B cell (primary cell): ENCODE data around the gene LIMD2. TPM values are rescaled to one million over a fixed set of nuclear protein-coding genes. Genes with fewer than 3 reads are reported as not detected.

ENCODE experiments used
- ATAC-seq: fragments of 200-7000 bp; cut with Tn5 transposase; one replicate; pipeline ENCODE4 v1.10.0; 2021; ENCODE audit warnings: low read depth, mild to moderate bottlenecking, moderate number of reproducible peaks, moderate library complexity
- CTCF ChIA-PET: fragments of 350-600 bp; sonication (Branson Sonifier 250); formaldehyde crosslinking; loops from one replicate; lab custom pipeline; 2021; ENCODE audit warnings: antibody characterized with exemption, inconsistent platforms; lab: Charles Lee
- POLR2A ChIA-PET: fragments of 350-600 bp; sonication (Branson Sonifier 250); formaldehyde crosslinking; loops from one replicate; lab custom pipeline; 2021; ENCODE audit warnings: antibody characterized with exemption; lab: Charles Lee
- DNase-seq: peaks from one replicate; pipeline ENCODE4 v3.0.0; 2013
- H2AFZ ChIP-seq: 2 replicates; pipeline ENCODE4 v1.6.1; 2012; ENCODE audit warnings: mild to moderate bottlenecking, low read depth, low read length; ENCODE audit not compliant: insufficient read depth, poor library complexity, severe bottlenecking
- H3K27ac ChIP-seq, 2 donors: 1 replicate in 1 of 2; 2 replicates in 1 of 2; pipeline ENCODE4 v1.5.1; 2012 to 2013; ENCODE audit warnings: low read length in 2 of 2, mild to moderate bottlenecking in 2 of 2, moderate library complexity in 1 of 2
- H3K27me3 ChIP-seq, 4 experiments: fragments of 200-600 bp in 1 of 4; sonication (generic) in 1 of 4; replicated peaks in 1 of 4; 1 replicate in 2 of 4; 2 replicates in 2 of 4; pipeline versions ENCODE4 v1.6.1 to v1.7.0; 2013 to 2016; ENCODE audit warnings: low read length in 3 of 4, mild to moderate bottlenecking in 2 of 4, mixed read lengths in 1 of 4, moderate library complexity in 1 of 4; ENCODE audit not compliant: insufficient read depth in 4 of 4, control insufficient read depth in 3 of 4; ENCODE audit errors: control extremely low read depth in 1 of 4
- H3K36me3 ChIP-seq, 2 experiments: replicated peaks in 1 of 2; 1 replicate in 1 of 2; 2 replicates in 1 of 2; pipeline versions ENCODE4 v1.6.1 to v1.7.1; 2013; ENCODE audit warnings: low read length in 1 of 2; ENCODE audit not compliant: insufficient read depth in 2 of 2, control insufficient read depth in 1 of 2; ENCODE audit errors: control extremely low read depth in 1 of 2, extremely low read depth in 1 of 2
- H3K4me1 ChIP-seq, 2 donors: fragments of 200-600 bp in 1 of 2; sonication (generic) in 1 of 2; 1 replicate in 1 of 2; 2 replicates in 1 of 2; pipeline versions ENCODE4 v1.5.1 to v1.6.1; 2013 to 2017; ENCODE audit warnings: low read length in 2 of 2; ENCODE audit not compliant: control insufficient read depth in 2 of 2, insufficient read depth in 2 of 2
- H3K4me2 ChIP-seq: replicated peaks from 2 replicates; pipeline ENCODE3; 2012; ENCODE audit warnings: mild to moderate bottlenecking, low read depth, low read length; ENCODE audit not compliant: poor library complexity, severe bottlenecking
- H3K4me3 ChIP-seq, 5 experiments: fragments of 200-600 bp in 1 of 5; sonication (generic) in 1 of 5; 1 replicate in 3 of 5; 2 replicates in 2 of 5; pipeline versions ENCODE4 v1.5.1 to v1.7.0; 2011 to 2016; ENCODE audit warnings: low read length in 4 of 5, mild to moderate bottlenecking in 4 of 5, low read depth in 2 of 5, control low read depth in 1 of 5, moderate library complexity in 1 of 5; ENCODE audit not compliant: insufficient read depth in 1 of 5; ENCODE audit errors: control extremely low read depth in 1 of 5, extremely low read depth in 1 of 5
- H3K79me2 ChIP-seq: fragments of 200-600 bp; sonication (generic); one replicate; pipeline ENCODE4 v1.6.0; 2016; ENCODE audit warnings: low read length; ENCODE audit not compliant: control insufficient read depth, insufficient read depth
- H3K9ac ChIP-seq: fragments of 200-600 bp; sonication (generic); 2 replicates; pipeline ENCODE4 v1.6.1; 2017; ENCODE audit warnings: mild to moderate bottlenecking, low read length, moderate library complexity
- H3K9me3 ChIP-seq, 3 donors: one replicate each; pipeline versions ENCODE4 v1.6.1 to v1.7.1; 2013; ENCODE audit warnings: low read length in 2 of 3; ENCODE audit not compliant: control insufficient read depth in 2 of 3, insufficient read depth in 1 of 3; ENCODE audit errors: control extremely low read depth in 1 of 3
- H4K20me1 ChIP-seq: 2 replicates; pipeline ENCODE4 v1.6.0; 2012; ENCODE audit warnings: mild to moderate bottlenecking, low read length; ENCODE audit not compliant: insufficient read depth, control insufficient read depth, poor library complexity, severe bottlenecking
- H3K27ac Mint-ChIP-seq: one replicate; pipeline ENCODE4 v1.8.0; 2021; ENCODE audit warnings: mixed read lengths
- H3K27me3 Mint-ChIP-seq: one replicate; pipeline ENCODE4 v1.8.0; 2021; ENCODE audit warnings: mixed read lengths
- H3K4me1 Mint-ChIP-seq: one replicate; pipeline ENCODE4 v1.8.0; 2021; ENCODE audit warnings: mixed read lengths
- H3K4me3 Mint-ChIP-seq: one replicate; pipeline ENCODE4 v1.8.0; 2021; ENCODE audit warnings: mixed read lengths
- H3K9me3 Mint-ChIP-seq: one replicate; pipeline ENCODE4 v1.8.0; 2022; ENCODE audit warnings: mixed read lengths; ENCODE audit not compliant: insufficient read depth
- CTCF ChIP-seq: fragments of 200-600 bp; IDR thresholded peaks from one replicate; pipeline ENCODE4 v1.8.0; 2022; ENCODE audit warnings: antibody characterized with exemption, mild to moderate bottlenecking
- EZH2 ChIP-seq: IDR thresholded peaks from 2 replicates; pipeline ENCODE4 v1.6.1; 2012; ENCODE audit warnings: borderline replicate concordance, low read depth, mild to moderate bottlenecking, moderate library complexity, low read length; ENCODE audit not compliant: insufficient read depth, poor library complexity, severe bottlenecking
- WGBS: methylation state at CpG from one replicate; pipeline ENCODE4 v1.1.5; 2013; ENCODE audit warnings: missing lambda C conversion rate; ENCODE audit not compliant: insufficient coverage; 5-methylcytosine and 5-hydroxymethylcytosine counted together
- intact Hi-C: fragments of 100-400 bp; cut with micrococcal nuclease; formaldehyde crosslinking; loops from one replicate; pipeline ENCODE4 v1.10.0; 2022
- polyA plus RNA-seq: library from polyadenylated mRNA; depleted of rRNA; stranded (reverse); fragments of >200 nt; gene quantifications from 2 replicates; pipeline ENCODE4 v1.2.3, GENCODE V29; 2012
- total RNA-seq, 2 donors: library from RNA; stranded (reverse); fragments of 120-200 nt in 1 of 2; gene quantifications; 1 replicate in 1 of 2; 2 replicates in 1 of 2; pipeline versions ENCODE4 v1.2.3 to v1.2.4, GENCODE V29; 2013 to 2022

The LIMD2 gene
- total and polyA plus RNA-seq, 2 donors (not counting 1 experiment from before 2014, with no cell fraction given) = 587 to 1,396 TPM

GRCh38 chr17:63646488-63646806 lies 53.5 kb downstream of the LIMD2 start:
- H3K27ac ChIP-seq = peak overlapping the region; percentile 46 to 85
- no peaks in the 10 kb centered on the region for H3K27me3 Mint-ChIP-seq
- CTCF ChIA-PET = interaction anchor here (0.8 to 1.4 kb wide), 4 partner anchors 19 to 64 kb away, joined by 3 to 4 read pairs (median 3); no protein-coding TSS in a partner anchor
- POLR2A ChIA-PET = interaction anchor here (1.0 to 1.1 kb wide), 2 partner anchors 23 to 52 kb away, joined by 3 to 4 read pairs; no protein-coding TSS in a partner anchor
- peak overlapping the region; percentile 82 for H3K27ac Mint-ChIP-seq
- DNase-seq (peak; percentile 73), ATAC-seq (peak; percentile 84)
- no peaks in the 10 kb centered on the region for H3K9me3 ChIP-seq
- peak overlapping the region; percentile 70 for H3K4me3 Mint-ChIP-seq
- peaks cover 15% of the 10 kb centered on the region for H3K79me2 ChIP-seq
- H3K36me3 ChIP-seq = peaks cover 2 to 12% of the 10 kb centered on the region in 2 experiments
- H2AFZ ChIP-seq = peak overlapping the region; percentile 20
- H3K4me3 ChIP-seq = no peak overlapping the region
- no peaks in the 10 kb centered on the region for H3K27me3 ChIP-seq
- H3K4me1 Mint-ChIP-seq = peaks cover 38% of the 10 kb centered on the region
- H3K4me1 ChIP-seq = peaks cover 29 to 37% of the 10 kb centered on the region in 2 donors
- TF ChIP-seq EZH2 = no peak
- TF ChIP-seq CTCF = no peak
- WGBS = no CpG with 5 or more reads among the region's 1 CpG
- intact Hi-C loops = no loop called here
- no peaks in the 10 kb centered on the region for H4K20me1 ChIP-seq
- peak overlapping the region; percentile 8 for H3K9ac ChIP-seq
- peak overlapping the region; percentile 52 for H3K4me2 ChIP-seq
- no peaks in the 10 kb centered on the region for H3K9me3 Mint-ChIP-seq

Other genes starting within 250 kb of the LIMD2 start
- gene ACE, start 223.1 kb downstream of the LIMD2 start, total RNA-seq = 0.67 and 1.4 TPM in 2 replicates
- 0.71 and 2.6 TPM in 2 replicates for gene ACE, start 223.1 kb downstream of the LIMD2 start, polyA plus RNA-seq
- not detected in 2 replicates for gene KCNH6, start 176.8 kb downstream of the LIMD2 start, total RNA-seq
- not detected in 2 replicates for gene KCNH6, start 176.8 kb downstream of the LIMD2 start, polyA plus RNA-seq
- gene DCAF7, start 149.6 kb downstream of the LIMD2 start, total RNA-seq = 84.7 and 84.8 TPM in 2 replicates
- gene DCAF7, start 149.6 kb downstream of the LIMD2 start, polyA plus RNA-seq = 44.5 and 55.1 TPM in 2 replicates
- gene TACO1, start 99.2 kb downstream of the LIMD2 start, total RNA-seq = 15.9 and 17.2 TPM in 2 replicates
- 5.8 and 9.7 TPM in 2 replicates for gene TACO1, start 99.2 kb downstream of the LIMD2 start, polyA plus RNA-seq
- 74.7 and 80.0 TPM in 2 replicates for gene MAP3K3, start 77.7 kb downstream of the LIMD2 start, total RNA-seq
- 49.1 and 53.8 TPM in 2 replicates for gene MAP3K3, start 77.7 kb downstream of the LIMD2 start, polyA plus RNA-seq
- 87.4 and 93.2 TPM in 2 replicates for gene STRADA, start 41.7 kb upstream of the LIMD2 start, total RNA-seq
- gene STRADA, start 41.7 kb upstream of the LIMD2 start, polyA plus RNA-seq = 45.2 and 48.1 TPM in 2 replicates
- gene CCDC47, start 73.5 kb upstream of the LIMD2 start, total RNA-seq = 36.2 and 39.7 TPM in 2 replicates
- 7.4 and 12.9 TPM in 2 replicates for gene CCDC47, start 73.5 kb upstream of the LIMD2 start, polyA plus RNA-seq
- gene DDX42, start 74.0 kb upstream of the LIMD2 start, total RNA-seq = 170 and 181 TPM in 2 replicates
- gene DDX42, start 74.0 kb upstream of the LIMD2 start, polyA plus RNA-seq = 61.6 and 118 TPM in 2 replicates
- 84.7 and 87.1 TPM in 2 replicates for gene PSMC5, start 127.3 kb upstream of the LIMD2 start, total RNA-seq
- 104 and 113 TPM in 2 replicates for gene PSMC5, start 127.3 kb upstream of the LIMD2 start, polyA plus RNA-seq
- gene FTSJ3, start 127.5 kb upstream of the LIMD2 start, total RNA-seq = 75.9 and 78.2 TPM in 2 replicates
- gene FTSJ3, start 127.5 kb upstream of the LIMD2 start, polyA plus RNA-seq = 26.5 and 35.1 TPM in 2 replicates
- gene SMARCD2, start 142.6 kb upstream of the LIMD2 start, total RNA-seq = 124 and 125 TPM in 2 replicates
- 56.9 and 60.6 TPM in 2 replicates for gene SMARCD2, start 142.6 kb upstream of the LIMD2 start, polyA plus RNA-seq
- not detected in 2 replicates for gene CSH2, start 173.6 kb upstream of the LIMD2 start, total RNA-seq
- gene CSH2, start 173.6 kb upstream of the LIMD2 start, polyA plus RNA-seq = not detected in 2 replicates
- gene GH2, start 181.8 kb upstream of the LIMD2 start, total RNA-seq = not detected in 2 replicates
- not detected in 2 replicates for gene GH2, start 181.8 kb upstream of the LIMD2 start, polyA plus RNA-seq
- not detected in 2 replicates for gene CSH1, start 196.4 kb upstream of the LIMD2 start, total RNA-seq
- gene CSH1, start 196.4 kb upstream of the LIMD2 start, polyA plus RNA-seq = not detected in 2 replicates
- gene CSHL1, start 211.1 kb upstream of the LIMD2 start, total RNA-seq = not detected in 2 replicates
- not detected in 2 replicates for gene CSHL1, start 211.1 kb upstream of the LIMD2 start, polyA plus RNA-seq
- 1.7 and 2.7 TPM in 2 replicates for gene GH1, start 218.7 kb upstream of the LIMD2 start, total RNA-seq
- 2.3 and 3.5 TPM in 2 replicates for gene GH1, start 218.7 kb upstream of the LIMD2 start, polyA plus RNA-seq
- 891 and 915 TPM in 2 replicates for gene CD79B, start 232.2 kb upstream of the LIMD2 start, total RNA-seq
- gene CD79B, start 232.2 kb upstream of the LIMD2 start, polyA plus RNA-seq = 675 and 1,100 TPM in 2 replicates